HepG2 (cell line): ENCODE results near the gene GDPD5. TPM values are rescaled to one million over a fixed set of nuclear protein-coding genes. Genes with fewer than 3 reads are reported as not detected.

ENCODE experiments used
- ATF1 ChIP-seq: IDR thresholded peaks from 2 replicates; pipeline ENCODE4 v1.6.1; 2016; ENCODE audit warnings: mild to moderate bottlenecking, control low read depth
- BHLHE40 ChIP-seq: IDR thresholded peaks from 2 replicates; pipeline ENCODE4 v1.6.1; 2011; ENCODE audit warnings: low read length, improper control_type of control experiment
- CREB1 ChIP-seq, 2 experiments: fragments of 450-650 bp in 1 of 2; IDR thresholded peaks; 2 replicates each; pipeline ENCODE4 v1.6.1; 2016 to 2017; ENCODE audit warnings: control low read depth in 1 of 2, mild to moderate bottlenecking in 1 of 2, missing compliant biosample characterization in 1 of 2, missing genetic modification characterization in 1 of 2
- FUBP1 ChIP-seq: sonication (generic); formaldehyde crosslinking; IDR thresholded peaks from 2 replicates; pipeline ENCODE4 v1.5.1; 2020; ENCODE audit warnings: missing genetic modification reagents, mild to moderate bottlenecking, borderline replicate concordance
- SNAPC4 ChIP-seq: sonication (generic); formaldehyde crosslinking; IDR thresholded peaks from 2 replicates; pipeline ENCODE4 v1.4.0; 2020; ENCODE audit warnings: mild to moderate bottlenecking, missing genetic modification reagents
- THAP11 ChIP-seq: IDR thresholded peaks from 2 replicates; pipeline ENCODE4 v1.6.1; 2016; ENCODE audit warnings: missing biosample characterization, missing genetic modification reagents
- ZBTB10 ChIP-seq: sonication (generic); formaldehyde crosslinking; IDR thresholded peaks from 2 replicates; pipeline ENCODE4 v1.4.0; 2020; ENCODE audit warnings: missing genetic modification reagents, borderline replicate concordance
- ZFP41 ChIP-seq: sonication (generic); formaldehyde crosslinking; IDR thresholded peaks from 2 replicates; pipeline ENCODE4 v1.4.0; 2020; ENCODE audit warnings: mild to moderate bottlenecking, missing genetic modification reagents, borderline replicate concordance
- ZKSCAN5 ChIP-seq: sonication (generic); formaldehyde crosslinking; IDR thresholded peaks from 2 replicates; pipeline ENCODE4 v1.5.1; 2020; ENCODE audit warnings: mild to moderate bottlenecking, missing genetic modification reagents
- ZNF280B ChIP-seq: sonication (generic); formaldehyde crosslinking; IDR thresholded peaks from 2 replicates; pipeline ENCODE4 v1.5.0; 2020; ENCODE audit warnings: missing genetic modification reagents, mild to moderate bottlenecking, borderline replicate concordance
- ZNF362 ChIP-seq: sonication (generic); formaldehyde crosslinking; IDR thresholded peaks from 2 replicates; pipeline ENCODE4 v1.4.0; 2020; ENCODE audit warnings: missing genetic modification reagents, mild to moderate bottlenecking, borderline replicate concordance
- ZNF629 ChIP-seq: sonication (generic); formaldehyde crosslinking; conservative IDR thresholded peaks from 2 replicates; pipeline ENCODE4 v1.5.0; 2020; ENCODE audit warnings: missing genetic modification reagents
- polyA plus RNA-seq, 8 experiments: library from polyadenylated mRNA; depleted of rRNA in 3 of 8; stranded (reverse) in 7 of 8; unstranded in 1 of 8; fragments of >200 nt; fragmentation: Illumina TruSeq in 4 of 8; extraction: Trizol in 4 of 8; gene quantifications; 2 replicates each; pipeline versions ENCODE4 v1.2.1 to v1.2.3, GENCODE V29; 2011 to 2016; ENCODE audit warnings: low read depth in 4 of 8, missing spikeins in 1 of 8, mixed read lengths in 1 of 8; ENCODE audit not compliant: insufficient read depth in 1 of 8
- total RNA-seq, 5 experiments: library from RNA; depleted of rRNA; stranded (reverse); fragments of >200 nt; fragmentation: Illumina TruSeq; extraction: Trizol; gene quantifications; 2 replicates each; pipeline ENCODE4 v1.2.3, GENCODE V29; 2016; ENCODE audit warnings: low read depth in 1 of 5
- TF ChIP-seq, protein P1 (sequence below): sonication (generic); formaldehyde crosslinking; IDR thresholded peaks from 2 replicates; pipeline ENCODE4 v1.4.0; 2020; ENCODE audit warnings: mild to moderate bottlenecking, missing genetic modification reagents

GDPD5 gene
- total and polyA plus RNA-seq, 2 of the 13 experiments (the other 11 are each of a cell fraction or from before 2014, with no cell fraction given) = 55.0 to 67.5 TPM

DNA sequence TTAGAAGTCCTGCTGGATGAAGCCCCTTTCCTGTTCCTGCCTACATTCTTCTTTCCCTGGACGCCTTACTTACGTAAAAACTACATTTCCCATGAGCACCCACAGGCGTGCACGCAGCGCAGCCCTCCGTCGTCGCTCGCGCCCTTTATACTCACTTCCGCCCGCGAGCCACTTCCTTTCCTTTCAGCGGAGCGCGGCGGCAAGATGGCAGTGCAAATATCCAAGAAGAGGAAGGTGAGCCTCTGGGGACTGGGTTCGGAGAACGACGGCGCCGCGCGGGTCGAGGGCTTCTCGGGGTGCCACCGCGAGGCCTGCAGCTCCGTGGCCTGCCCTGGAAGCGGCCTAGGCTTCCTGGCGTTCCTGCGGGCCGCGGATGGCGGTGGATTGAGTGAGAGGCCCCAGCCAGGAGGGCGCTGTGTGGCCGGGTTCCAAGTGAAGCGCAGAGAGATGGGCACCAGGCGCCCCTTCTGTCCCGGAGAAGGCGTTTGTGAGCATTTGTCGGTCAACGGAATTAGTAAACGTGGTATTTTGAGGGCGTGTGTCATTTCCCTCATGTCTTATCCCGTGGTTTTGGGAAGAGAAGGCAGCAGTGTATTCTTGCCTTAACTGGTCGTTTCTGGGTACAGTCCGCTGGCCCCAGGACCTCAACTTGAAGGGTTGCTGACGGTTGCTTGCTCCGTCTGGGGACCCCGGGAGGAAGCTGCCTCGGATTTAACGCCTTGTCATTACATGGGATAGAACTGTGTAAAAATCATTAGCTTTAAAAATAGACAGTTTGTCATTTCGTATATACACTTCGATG lies 126.2 kb downstream of the GDPD5 start, which contains the start of gene RPS3 (continued):
- TF ChIP-seq SNAPC4 (CRISPR knock-in tag) = peak; percentile 91
- TF ChIP-seq ZBTB10 = peak; percentile 73; the same call in 1 of the 2 replicates
- TF ChIP-seq THAP11 (CRISPR knock-in tag) = peak; percentile 100
- peak; percentile 89; the same call in 1 of the 2 replicates for TF ChIP-seq FUBP1 (CRISPR knock-in tag)
- TF ChIP-seq, protein P1, sequence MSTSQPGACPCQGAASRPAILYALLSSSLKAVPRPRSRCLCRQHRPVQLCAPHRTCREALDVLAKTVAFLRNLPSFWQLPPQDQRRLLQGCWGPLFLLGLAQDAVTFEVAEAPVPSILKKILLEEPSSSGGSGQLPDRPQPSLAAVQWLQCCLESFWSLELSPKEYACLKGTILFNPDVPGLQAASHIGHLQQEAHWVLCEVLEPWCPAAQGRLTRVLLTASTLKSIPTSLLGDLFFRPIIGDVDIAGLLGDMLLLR = peak; percentile 88
- TF ChIP-seq ZNF629 (CRISPR knock-in tag) = 0 out of 2 replicates have a peak, but pooled peaks have one; percentile 16
- TF ChIP-seq ZFP41 (CRISPR knock-in tag) = peak; percentile 93; the same call in 1 of the 2 replicates
- peak; percentile 92 for TF ChIP-seq CREB1 (IDR thresholded peaks at IDR 0.05)
- TF ChIP-seq CREB1 (CRISPR knock-in tag; IDR thresholded peaks at IDR 0.05) = peak; percentile 98
- TF ChIP-seq BHLHE40 = peak; percentile 49; the same call in 1 of the 2 replicates
- TF ChIP-seq ATF1 (CRISPR knock-in tag) = peak; percentile 96
- TF ChIP-seq ZNF280B (CRISPR knock-in tag) = peak; percentile 73; the same call in 1 of the 2 replicates
- 0 out of 2 replicates have a peak, but pooled peaks have one; percentile 22 for TF ChIP-seq ZNF362 (CRISPR knock-in tag)
- peak; percentile 54; the same call in 1 of the 2 replicates for TF ChIP-seq ZKSCAN5 (CRISPR knock-in tag)
